SKM-1 treated with dmso at 0.1 percent for 144 hours (cell line): ENCODE measurements around the gene HRH1.

Source experiments
- DNase-seq: peaks from one replicate; lab custom pipeline; 2025; ENCODE audit not compliant: unreplicated experiment; lab: John Stamatoyannopoulos, UW

The HRH1 gene

DNA sequence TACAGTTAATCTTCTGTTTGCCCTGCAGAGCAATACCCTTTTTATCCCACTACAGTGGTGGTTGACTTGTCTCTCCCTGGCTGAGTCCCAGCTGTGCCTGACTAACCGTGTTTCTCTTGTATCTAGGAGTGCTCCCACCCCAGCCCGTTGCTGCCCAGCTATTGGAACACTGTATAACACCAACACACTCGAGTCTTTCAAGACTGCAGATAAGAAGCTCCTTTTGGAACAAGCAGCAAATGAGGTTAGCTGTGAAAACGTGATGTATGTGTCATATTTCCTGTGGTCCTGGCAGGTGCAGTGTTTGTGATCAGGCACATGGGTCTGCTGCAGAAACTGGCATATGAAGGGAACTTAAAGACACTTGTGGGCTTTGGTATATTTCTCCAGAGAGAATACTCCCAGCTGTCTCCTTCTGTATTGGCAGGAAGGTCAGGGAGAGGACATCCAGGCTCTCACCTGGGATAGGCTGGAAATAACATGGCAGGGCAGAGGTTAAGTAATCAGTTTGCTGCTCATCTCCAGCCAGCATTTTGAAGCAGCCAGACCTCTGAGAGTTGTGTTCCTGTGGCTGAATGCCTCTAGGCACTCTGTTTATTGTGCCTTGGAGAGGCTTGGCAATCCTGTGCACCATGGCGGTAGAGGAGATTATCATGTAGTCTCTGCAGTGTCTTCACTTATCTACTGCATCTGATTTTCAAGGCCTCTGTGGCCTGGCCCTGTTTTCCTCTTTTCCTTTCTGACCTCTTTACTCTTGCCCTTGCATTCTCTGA is 152.7 kb downstream of the HRH1 start:
- no peak for DNase-seq

DNA sequence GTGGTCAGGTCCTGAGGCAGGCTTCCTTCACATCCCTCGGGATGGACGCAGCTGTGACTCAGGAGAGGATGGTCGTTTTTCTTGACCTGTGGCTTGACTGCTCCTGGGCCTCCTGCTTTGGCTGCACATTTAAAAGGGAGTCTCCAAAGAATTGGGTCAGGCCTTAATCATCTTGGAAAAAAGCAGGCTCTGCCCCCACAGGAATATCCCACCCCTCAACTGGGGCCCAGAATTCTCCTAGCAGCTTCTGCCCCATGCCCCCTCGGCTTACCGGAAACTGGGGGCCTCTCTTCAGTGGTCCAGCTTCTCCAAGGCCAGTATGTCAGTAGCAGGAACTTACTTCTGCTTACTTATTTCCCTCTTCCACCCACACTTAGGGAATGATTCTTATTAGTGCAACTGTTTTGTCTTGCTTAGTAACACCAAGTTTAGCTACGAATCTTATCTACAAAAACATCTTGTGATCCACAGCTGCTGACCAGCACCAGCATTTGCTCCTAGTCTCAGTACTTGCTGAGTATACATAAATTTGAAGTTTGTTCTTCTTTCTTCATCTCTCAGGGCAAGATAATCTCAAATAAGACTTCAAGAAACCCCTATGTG is 153.6 kb downstream of the HRH1 start:
- no peak for DNase-seq

DNA sequence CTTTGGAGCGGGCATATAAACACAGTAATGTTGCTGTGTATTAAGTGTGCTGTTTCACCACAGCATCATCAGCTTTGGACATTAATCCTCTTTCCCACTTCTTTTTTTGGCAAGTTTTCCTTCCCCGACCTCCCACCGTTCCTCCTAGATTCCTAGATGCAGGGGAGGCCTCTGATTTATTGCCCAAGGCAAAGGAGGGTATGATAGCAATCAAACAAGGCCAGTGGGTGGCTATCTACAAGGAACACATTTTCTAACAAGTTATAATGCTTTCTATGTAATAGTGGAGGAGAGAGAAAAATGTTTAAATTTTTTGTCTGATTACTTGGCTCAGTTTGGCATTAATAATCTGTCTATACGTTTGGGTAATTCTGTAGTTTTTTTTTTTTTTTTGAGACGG is 156.0 kb downstream of the HRH1 start:
- no peak for DNase-seq

DNA sequence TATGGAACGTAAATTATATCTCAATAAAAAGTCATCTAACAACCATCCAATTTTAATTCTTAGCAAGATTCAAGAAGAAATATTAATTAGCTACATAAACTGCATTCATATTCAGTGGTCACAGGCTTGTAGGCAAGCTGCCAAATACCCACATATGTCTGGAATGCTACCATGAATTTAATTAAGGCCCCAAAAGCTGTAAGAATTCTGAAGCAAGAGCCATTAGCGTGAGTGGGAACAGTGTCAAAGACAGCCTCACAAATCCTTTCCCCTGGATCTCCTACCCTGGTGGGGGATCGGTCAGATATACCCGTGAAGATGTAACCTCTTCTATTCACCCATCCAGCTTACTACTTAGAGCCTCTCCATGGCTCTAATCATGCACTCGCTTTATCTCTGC is 157.9 kb downstream of the HRH1 start:
- DNase-seq = no peak
